MM.1S (cell line): ENCODE data around the gene THTPA.

ENCODE experiments used
- DNase-seq: peaks from one replicate; pipeline ENCODE4 v3.0.0-alpha.2; 2015
- H2AFZ ChIP-seq: fragments of 300-600 bp; sonication (generic); 2 replicates; pipeline ENCODE4 v1.6.0; 2016; ENCODE audit warnings: antibody characterized with exemption, low read length
- H3F3A ChIP-seq: fragments of 300-600 bp; sonication (generic); 2 replicates; pipeline ENCODE4 v1.6.1; 2016; ENCODE audit warnings: mild to moderate bottlenecking, antibody characterized with exemption, low read length, moderate library complexity, mixed read lengths; ENCODE audit not compliant: insufficient read depth
- H3K27ac ChIP-seq: fragments of 300-600 bp; sonication (generic); 2 replicates; pipeline ENCODE4 v1.5.1; 2016; ENCODE audit warnings: mild to moderate bottlenecking, low read length
- H3K27me3 ChIP-seq: fragments of 300-600 bp; sonication (generic); replicated peaks from 2 replicates; pipeline ENCODE4 v1.6.0; 2016; ENCODE audit warnings: low read length; ENCODE audit not compliant: insufficient read depth
- H3K36me3 ChIP-seq: fragments of 300-600 bp; sonication (generic); replicated peaks from 2 replicates; pipeline ENCODE4 v1.6.1; 2016; ENCODE audit warnings: mild to moderate bottlenecking, low read length, mixed read lengths; ENCODE audit not compliant: insufficient read depth
- H3K4me1 ChIP-seq: fragments of 300-600 bp; sonication (generic); 2 replicates; pipeline ENCODE4 v1.6.1; 2016; ENCODE audit warnings: low read length, mixed read lengths
- H3K4me2 ChIP-seq: fragments of 300-600 bp; sonication (generic); 2 replicates; pipeline ENCODE4 v1.6.0; 2016; ENCODE audit warnings: low read depth, low read length
- H3K4me3 ChIP-seq: fragments of 300-600 bp; sonication (generic); 2 replicates; pipeline ENCODE4 v1.5.1; 2016; ENCODE audit warnings: low read length, mixed read lengths
- H3K79me2 ChIP-seq: fragments of 300-600 bp; sonication (generic); 2 replicates; pipeline ENCODE4 v1.6.1; 2016; ENCODE audit warnings: mixed run types, low read length, mixed read lengths
- H3K9ac ChIP-seq: fragments of 300-600 bp; sonication (generic); 2 replicates; pipeline ENCODE4 v1.6.1; 2016; ENCODE audit warnings: low read length, mixed read lengths
- H3K9me2 ChIP-seq: fragments of 300-600 bp; sonication (generic); replicated peaks from 2 replicates; pipeline ENCODE4 v1.6.1; 2016; ENCODE audit warnings: mild to moderate bottlenecking, low read length, mixed read lengths; ENCODE audit not compliant: insufficient read depth
- H3K9me3 ChIP-seq: fragments of 300-600 bp; sonication (generic); replicated peaks from 2 replicates; pipeline ENCODE4 v1.6.1; 2016; ENCODE audit warnings: mild to moderate bottlenecking, low read length, mixed read lengths; ENCODE audit not compliant: insufficient read depth
- H4K20me1 ChIP-seq: fragments of 300-600 bp; sonication (generic); 2 replicates; pipeline ENCODE4 v1.6.1; 2016; ENCODE audit warnings: mild to moderate bottlenecking, low read length, moderate library complexity, mixed read lengths; ENCODE audit not compliant: insufficient read depth
- CTCF ChIP-seq: fragments of 300-600 bp; sonication (generic); IDR thresholded peaks from 2 replicates; pipeline ENCODE4 v1.5.1; 2016; ENCODE audit warnings: antibody characterized with exemption, low read length, mixed read lengths
- EZH2 ChIP-seq: fragments of 300-600 bp; sonication (generic); optimal IDR thresholded peaks from 2 replicates; pipeline ENCODE3; 2017; ENCODE audit warnings: low read depth, mild to moderate bottlenecking, antibody characterized with exemption, low read length, mixed read lengths
- EZH2phosphoT487 ChIP-seq: fragments of 300-600 bp; sonication (generic); IDR thresholded peaks from 2 replicates; pipeline ENCODE4 v1.6.1; 2018; ENCODE audit warnings: antibody characterized with exemption, low read length

The THTPA gene

GRCh38 chr14:23568600-23569331, 12.7 kb downstream of the THTPA start:
- Histone ChIP-seq H3K4me2 (no peak overlapping the region), H3K4me3 (no peak overlapping the region), H3K4me1 (no peaks in the 10 kb centered on the region), H3K9me3 (no peaks in the 10 kb centered on the region), H3K36me3 (no peaks in the 10 kb centered on the region), H3K27me3 (no peaks in the 10 kb centered on the region), H3K27ac (no peak overlapping the region), H3K9me2 (no peaks in the 10 kb centered on the region), H3F3A (no peaks in the 10 kb centered on the region), H3K79me2 (0 out of 2 replicates have a peak, but pooled peaks cover 8% of the 10 kb centered on the region), H3K9ac (no peak overlapping the region), H4K20me1 (no peaks in the 10 kb centered on the region), H2AFZ (no peak overlapping the region)
- TF ChIP-seq EZH2phosphoT487 (no peak), EZH2 (no peak), CTCF (no peak)
- no peak for DNase-seq

GRCh38 chr14:23569443-23570151, 13.5 kb downstream of the THTPA start:
- no peaks in the 10 kb centered on the region for H3K9me3 ChIP-seq
- no peak overlapping the region for H3K4me3 ChIP-seq
- no peak overlapping the region for H3K9ac ChIP-seq
- no peak overlapping the region for H3K4me2 ChIP-seq
- no peak overlapping the region for H2AFZ ChIP-seq
- H3K9me2 ChIP-seq, result no peaks in the 10 kb centered on the region
- no peaks in the 10 kb centered on the region for H4K20me1 ChIP-seq
- 0 out of 2 replicates have a peak, but pooled peaks cover 8% of the 10 kb centered on the region for H3K79me2 ChIP-seq
- H3K27ac ChIP-seq, result no peak overlapping the region
- no peaks in the 10 kb centered on the region for H3K36me3 ChIP-seq
- no peaks in the 10 kb centered on the region for H3K4me1 ChIP-seq
- no peak for DNase-seq
- no peaks in the 10 kb centered on the region for H3K27me3 ChIP-seq
- no peaks in the 10 kb centered on the region for H3F3A ChIP-seq
- no peak for TF ChIP-seq EZH2
- no peak for TF ChIP-seq EZH2phosphoT487
- TF ChIP-seq CTCF, result no peak

GRCh38 chr14:23570806-23571483, 14.9 kb downstream of the THTPA start:
- H3K4me2 ChIP-seq, result no peak overlapping the region
- H3K9ac ChIP-seq, result no peak overlapping the region
- no peak overlapping the region for H3K4me3 ChIP-seq
- no peaks in the 10 kb centered on the region for H3K9me2 ChIP-seq
- no peaks in the 10 kb centered on the region for H3K4me1 ChIP-seq
- H4K20me1 ChIP-seq, result no peaks in the 10 kb centered on the region
- H2AFZ ChIP-seq, result no peak overlapping the region
- H3K27me3 ChIP-seq, result no peaks in the 10 kb centered on the region
- TF ChIP-seq EZH2phosphoT487 (no peak), EZH2 (no peak), CTCF (no peak)
- H3K36me3 ChIP-seq, result no peaks in the 10 kb centered on the region
- no peak overlapping the region for H3K27ac ChIP-seq
- no peak for DNase-seq
- H3F3A ChIP-seq, result no peaks in the 10 kb centered on the region
- H3K9me3 ChIP-seq, result no peaks in the 10 kb centered on the region
- 0 out of 2 replicates have a peak, but pooled peaks cover 8% of the 10 kb centered on the region for H3K79me2 ChIP-seq
